ENCODE data around the gene CDKN2AIPNL.

CDKN2AIPNL gene

DNA sequence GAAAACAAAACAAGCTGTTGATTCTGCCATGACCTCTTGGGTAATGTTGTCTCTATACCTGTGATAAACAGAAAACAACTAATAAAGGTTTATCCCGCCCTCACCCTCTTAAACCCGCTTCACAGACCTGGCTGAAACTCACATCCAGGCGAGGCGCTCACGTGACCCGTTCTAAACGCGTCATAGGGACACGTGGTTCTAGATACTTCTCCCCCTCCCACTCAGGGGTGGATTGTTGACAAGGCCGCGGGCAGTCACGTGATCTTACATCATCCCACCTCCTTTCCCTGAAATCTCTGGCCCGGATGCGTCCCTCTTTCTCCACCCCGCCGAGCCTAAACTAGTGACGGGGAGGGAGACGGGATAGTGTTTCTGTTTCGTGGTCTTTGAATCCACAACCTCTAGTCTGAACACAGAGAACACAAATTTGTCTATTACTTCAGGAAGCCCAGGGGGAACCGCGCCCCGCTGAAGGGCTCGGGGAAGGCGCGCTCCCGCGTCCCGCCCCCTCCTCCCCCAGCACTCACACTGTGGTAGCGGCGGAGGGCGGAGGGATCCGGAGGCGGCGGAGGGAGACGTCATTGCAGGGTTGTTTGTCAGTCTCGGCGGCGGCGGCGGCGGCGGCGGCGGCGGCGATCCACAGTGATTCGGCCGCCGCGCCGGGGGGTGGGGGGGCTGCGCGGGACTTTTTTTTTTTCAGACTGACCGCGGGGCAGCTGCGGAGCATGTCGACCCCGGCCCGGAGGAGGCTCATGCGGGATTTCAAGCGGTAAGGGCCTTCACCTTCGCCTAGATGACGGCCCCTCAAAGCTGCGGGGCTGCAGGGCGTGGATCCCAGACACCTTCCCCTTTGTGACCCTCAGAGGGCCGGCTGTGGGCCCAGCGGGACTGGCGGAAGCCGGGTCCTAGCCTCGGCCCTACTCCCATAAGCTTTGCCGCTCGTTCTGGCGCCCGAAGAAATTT, 40.5 kb downstream of the CDKN2AIPNL start, which contains the start of gene UBE2B:
Gene UBE2B, plus strand, starts transcription at position 699 of the 963 bp plus-strand sequence. Its CDS starts 27 bp downstream, at position 726.
- TF ChIP-seq, protein P1, sequence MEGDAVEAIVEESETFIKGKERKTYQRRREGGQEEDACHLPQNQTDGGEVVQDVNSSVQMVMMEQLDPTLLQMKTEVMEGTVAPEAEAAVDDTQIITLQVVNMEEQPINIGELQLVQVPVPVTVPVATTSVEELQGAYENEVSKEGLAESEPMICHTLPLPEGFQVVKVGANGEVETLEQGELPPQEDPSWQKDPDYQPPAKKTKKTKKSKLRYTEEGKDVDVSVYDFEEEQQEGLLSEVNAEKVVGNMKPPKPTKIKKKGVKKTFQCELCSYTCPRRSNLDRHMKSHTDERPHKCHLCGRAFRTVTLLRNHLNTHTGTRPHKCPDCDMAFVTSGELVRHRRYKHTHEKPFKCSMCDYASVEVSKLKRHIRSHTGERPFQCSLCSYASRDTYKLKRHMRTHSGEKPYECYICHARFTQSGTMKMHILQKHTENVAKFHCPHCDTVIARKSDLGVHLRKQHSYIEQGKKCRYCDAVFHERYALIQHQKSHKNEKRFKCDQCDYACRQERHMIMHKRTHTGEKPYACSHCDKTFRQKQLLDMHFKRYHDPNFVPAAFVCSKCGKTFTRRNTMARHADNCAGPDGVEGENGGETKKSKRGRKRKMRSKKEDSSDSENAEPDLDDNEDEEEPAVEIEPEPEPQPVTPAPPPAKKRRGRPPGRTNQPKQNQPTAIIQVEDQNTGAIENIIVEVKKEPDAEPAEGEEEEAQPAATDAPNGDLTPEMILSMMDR (IDR thresholded peaks at IDR 0.05; ENCODE audit: insufficient read depth, low read depth, low read length, missing control alignments), result no peak

GRCh38 chr5:134370311-134370870, 41.3 kb downstream of the CDKN2AIPNL start:
- peak overlapping the region; percentile 93 for H3K4me3 ChIP-seq (ENCODE audit: low read depth, low read length)
- DNase-seq (ENCODE audit: low read depth), result no peak
- TF ChIP-seq, protein P1 (IDR thresholded peaks at IDR 0.05; ENCODE audit: insufficient read depth, low read depth, low read length, missing control alignments), result no peak

More for the DNA sequence above, 40.5 kb downstream of the CDKN2AIPNL start, which contains the start of gene UBE2B:
- DNase-seq (ENCODE audit: low read depth), result peak; percentile 99
- H3K4me3 ChIP-seq (ENCODE audit: low read depth, low read length), result peak within 1 kb of the TSS; percentile 93

DNA sequence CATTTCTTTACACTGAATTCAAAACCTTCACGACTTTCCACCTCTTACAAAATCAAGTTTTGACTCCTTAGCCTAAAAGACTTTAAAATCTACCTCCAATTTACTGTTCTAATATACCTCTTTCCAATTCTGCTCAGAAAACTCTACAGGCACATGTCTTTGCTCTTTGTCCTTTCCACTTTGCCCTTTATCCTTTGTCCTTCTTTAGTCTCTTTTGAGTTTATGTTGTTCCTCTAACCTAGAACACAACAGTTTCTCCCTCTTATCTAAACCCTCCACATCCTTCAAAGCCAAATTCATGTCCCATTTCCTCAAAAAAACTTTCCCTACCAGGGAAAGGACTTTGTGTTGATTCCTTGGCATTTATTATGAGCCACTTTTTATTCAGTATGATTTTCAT, 46.1 kb downstream of the CDKN2AIPNL start:
- no peak overlapping the region for H3K4me3 ChIP-seq (ENCODE audit: low read depth, low read length)
- no peak for DNase-seq (ENCODE audit: low read depth)
- TF ChIP-seq, protein P1 (IDR thresholded peaks at IDR 0.05; ENCODE audit: insufficient read depth, low read depth, low read length, missing control alignments), result no peak

- no peak for DNase-seq (ENCODE audit: low read depth)
- TF ChIP-seq, protein P1 (IDR thresholded peaks at IDR 0.05; ENCODE audit: insufficient read depth, low read depth, low read length, missing control alignments), result no peak
- H3K4me3 ChIP-seq (ENCODE audit: low read depth, low read length), result no peak overlapping the region
Measured at GRCh38 chr5:134355681-134356080, 56.0 kb downstream of the CDKN2AIPNL start.
